Fibroblast of lung (primary cell): ENCODE data around the gene GRIK1. TPM values are rescaled to one million over a fixed set of nuclear protein-coding genes. Genes with fewer than 3 reads are reported as not detected.
A peak's percentile ranks its signal among the peaks of the same experiment; 100 is the strongest.

Source experiments
- DNase-seq, 2 donors: peaks; one replicate each; pipeline versions ENCODE4 v3.0.0 to v3.0.0-alpha.2; 2010; ENCODE audit warnings: low read depth in 2 of 2
- H2AFZ ChIP-seq: 2 replicates; pipeline ENCODE4 v1.5.1; 2012; ENCODE audit warnings: low read length, control low read depth, inconsistent platforms
- H3K27ac ChIP-seq: 2 replicates; pipeline ENCODE4 v1.5.1; 2011; ENCODE audit warnings: low read length, control low read depth; ENCODE audit not compliant: insufficient read depth
- H3K27me3 ChIP-seq: 2 replicates; pipeline ENCODE4 v1.5.1; 2011; ENCODE audit warnings: mild to moderate bottlenecking, low read length; ENCODE audit not compliant: control insufficient read depth, insufficient read depth
- H3K36me3 ChIP-seq: 2 replicates; pipeline ENCODE4 v1.5.1; 2011; ENCODE audit warnings: low read length; ENCODE audit not compliant: control insufficient read depth, insufficient read depth
- H3K4me1 ChIP-seq: 2 replicates; pipeline ENCODE4 v1.5.1; 2011; ENCODE audit warnings: low read length; ENCODE audit not compliant: control insufficient read depth, insufficient read depth; ENCODE audit errors: extremely low read depth
- H3K4me2 ChIP-seq: 2 replicates; pipeline ENCODE4 v1.5.1; 2011; ENCODE audit warnings: low read length, control low read depth; ENCODE audit not compliant: insufficient read depth; ENCODE audit errors: extremely low read depth
- H3K4me3 ChIP-seq, 4 experiments: fragments of 200-600 bp in 1 of 4; sonication (generic) in 1 of 4; replicated peaks in 1 of 4; 2 replicates each; pipeline ENCODE4 v1.5.1; 2011 to 2016; ENCODE audit warnings: low read length in 4 of 4, low read depth in 3 of 4, mild to moderate bottlenecking in 3 of 4, control low read depth in 2 of 4, inconsistent platforms in 1 of 4, mixed read lengths in 1 of 4; ENCODE audit not compliant: insufficient read depth in 1 of 4; ENCODE audit errors: control extremely low read depth in 1 of 4
- H3K79me2 ChIP-seq: 2 replicates; pipeline ENCODE4 v1.5.1; 2012; ENCODE audit warnings: mild to moderate bottlenecking, low read length, inconsistent platforms; ENCODE audit not compliant: control insufficient read depth, insufficient read depth
- H3K9ac ChIP-seq: 2 replicates; pipeline ENCODE4 v1.5.1; 2011; ENCODE audit warnings: mild to moderate bottlenecking, low read length, control low read depth; ENCODE audit not compliant: insufficient read depth
- H3K9me3 ChIP-seq: 2 replicates; pipeline ENCODE4 v1.5.1; 2012; ENCODE audit warnings: low read depth, low read length; ENCODE audit not compliant: control insufficient read depth, insufficient read depth
- H4K20me1 ChIP-seq: 2 replicates; pipeline ENCODE4 v1.5.1; 2011; ENCODE audit warnings: low read length; ENCODE audit not compliant: control insufficient read depth, insufficient read depth; ENCODE audit errors: extremely low read depth
- EZH2 ChIP-seq: IDR thresholded peaks from 2 replicates; pipeline ENCODE4 v1.5.1; 2012; ENCODE audit warnings: low read length, control low read depth, mild to moderate bottlenecking; ENCODE audit errors: missing control alignments
- polyA plus RNA-seq, 2 donors: library from polyadenylated mRNA; depleted of rRNA in 1 of 2; stranded (reverse) in 1 of 2; unstranded in 1 of 2; fragments of >200 nt; gene quantifications; 2 replicates each; pipeline ENCODE4 v1.2.1, GENCODE V29; 2011 to 2012; ENCODE audit warnings: missing spikeins in 1 of 2
- total RNA-seq: library from RNA; depleted of rRNA; stranded (reverse); fragments of >200 nt; gene quantifications from 2 replicates; pipeline ENCODE4 v1.2.1, GENCODE V29; 2014
- TF ChIP-seq, protein P1 (sequence below), 2 donors: IDR thresholded peaks in 1 of 2; conservative IDR thresholded peaks in 1 of 2; 1 replicate in 1 of 2; 2 replicates in 1 of 2; pipeline ENCODE4 v1.5.1; 2011 to 2012; ENCODE audit warnings: low read length in 2 of 2, control low read depth in 1 of 2, inconsistent platforms in 1 of 2, low read depth in 1 of 2, mild to moderate bottlenecking in 1 of 2

The GRIK1 gene
- total and polyA plus RNA-seq, 2 donors (not counting 1 experiment from before 2014, with no cell fraction given): not detected

- Histone ChIP-seq H3K27me3 (no peaks in the 10 kb centered on the region), H4K20me1 (no peaks in the 10 kb centered on the region), H3K4me2 (no peak overlapping the region), H2AFZ (no peak overlapping the region), H3K27ac (no peak overlapping the region), H3K79me2 (no peaks in the 10 kb centered on the region), H3K4me3 (no peak overlapping the region), H3K4me1 (no peaks in the 10 kb centered on the region), H3K9me3 (no peaks in the 10 kb centered on the region), H3K9ac (no peak overlapping the region), H3K36me3 (no peaks in the 10 kb centered on the region)
- no peak for TF ChIP-seq EZH2
- TF ChIP-seq, protein P1, sequence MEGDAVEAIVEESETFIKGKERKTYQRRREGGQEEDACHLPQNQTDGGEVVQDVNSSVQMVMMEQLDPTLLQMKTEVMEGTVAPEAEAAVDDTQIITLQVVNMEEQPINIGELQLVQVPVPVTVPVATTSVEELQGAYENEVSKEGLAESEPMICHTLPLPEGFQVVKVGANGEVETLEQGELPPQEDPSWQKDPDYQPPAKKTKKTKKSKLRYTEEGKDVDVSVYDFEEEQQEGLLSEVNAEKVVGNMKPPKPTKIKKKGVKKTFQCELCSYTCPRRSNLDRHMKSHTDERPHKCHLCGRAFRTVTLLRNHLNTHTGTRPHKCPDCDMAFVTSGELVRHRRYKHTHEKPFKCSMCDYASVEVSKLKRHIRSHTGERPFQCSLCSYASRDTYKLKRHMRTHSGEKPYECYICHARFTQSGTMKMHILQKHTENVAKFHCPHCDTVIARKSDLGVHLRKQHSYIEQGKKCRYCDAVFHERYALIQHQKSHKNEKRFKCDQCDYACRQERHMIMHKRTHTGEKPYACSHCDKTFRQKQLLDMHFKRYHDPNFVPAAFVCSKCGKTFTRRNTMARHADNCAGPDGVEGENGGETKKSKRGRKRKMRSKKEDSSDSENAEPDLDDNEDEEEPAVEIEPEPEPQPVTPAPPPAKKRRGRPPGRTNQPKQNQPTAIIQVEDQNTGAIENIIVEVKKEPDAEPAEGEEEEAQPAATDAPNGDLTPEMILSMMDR (conservative IDR thresholded peaks at IDR 0.05 in 1 of 2, IDR thresholded peaks at IDR 0.05 in 1 of 2; ENCODE audit: low read depth in 1 of 2, low read length in 2 of 2): no peak
- DNase-seq: no peak
These were observed 371.6 kb downstream of the GRIK1 start for GRCh38 chr21:29568020-29568697.

DNA sequence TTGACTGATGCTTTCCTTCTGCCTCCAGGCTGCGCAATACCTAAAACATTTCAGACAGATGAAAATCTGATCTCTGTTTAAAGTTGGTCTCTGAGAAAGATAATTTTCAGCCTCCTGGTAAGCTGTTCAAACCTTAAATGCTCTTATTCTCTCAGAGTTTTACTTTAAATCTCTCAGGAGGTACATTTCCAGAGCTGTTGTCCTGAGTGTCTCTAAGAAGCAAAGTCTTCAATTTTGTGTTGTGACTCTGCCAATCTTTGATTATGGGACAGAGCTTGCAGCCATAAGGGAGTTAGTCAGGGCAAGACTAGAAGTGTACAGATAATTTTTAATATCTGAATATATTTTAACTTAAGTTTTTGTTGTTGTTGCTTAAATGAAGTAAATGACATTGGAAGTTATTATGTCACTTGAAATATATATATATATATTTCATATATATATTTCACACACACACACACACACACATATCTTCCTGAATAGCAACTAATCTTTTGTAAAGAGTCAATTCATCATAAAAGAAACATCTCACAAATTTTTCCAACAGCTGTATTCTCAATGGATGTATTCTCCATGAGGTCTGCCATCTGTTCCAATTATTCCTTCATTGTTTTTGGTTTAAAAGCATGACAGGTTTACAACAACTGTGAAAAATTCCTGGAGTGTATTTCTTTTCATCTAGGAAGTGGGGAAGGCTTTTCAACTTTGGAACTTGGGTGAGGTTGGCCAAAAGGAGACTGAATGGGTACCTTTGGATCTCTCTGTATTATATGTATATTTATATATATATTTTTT lies 381.7 kb downstream of the GRIK1 start:
- no peak for DNase-seq
- Histone ChIP-seq H3K9me3 (no peaks in the 10 kb centered on the region), H2AFZ (no peak overlapping the region), H3K27me3 (no peaks in the 10 kb centered on the region), H3K4me2 (no peak overlapping the region), H3K27ac (no peak overlapping the region), H3K79me2 (no peaks in the 10 kb centered on the region), H3K4me3 (no peak overlapping the region), H3K4me1 (no peaks in the 10 kb centered on the region), H3K9ac (no peak overlapping the region), H4K20me1 (no peaks in the 10 kb centered on the region), H3K36me3 (no peaks in the 10 kb centered on the region)
- no peak for TF ChIP-seq EZH2
- TF ChIP-seq, protein P1 (conservative IDR thresholded peaks at IDR 0.05 in 1 of 2, IDR thresholded peaks at IDR 0.05 in 1 of 2; ENCODE audit: low read depth in 1 of 2, low read length in 2 of 2): no peak

GRCh38 chr21:29557200-29557599 lies 382.6 kb downstream of the GRIK1 start:
- Histone ChIP-seq H3K36me3 (no peaks in the 10 kb centered on the region), H3K4me3 (no peak overlapping the region), H3K79me2 (no peaks in the 10 kb centered on the region), H3K4me1 (no peaks in the 10 kb centered on the region), H3K9ac (no peak overlapping the region), H3K27me3 (no peaks in the 10 kb centered on the region), H3K4me2 (no peak overlapping the region), H3K9me3 (no peaks in the 10 kb centered on the region), H4K20me1 (no peaks in the 10 kb centered on the region), H3K27ac (no peak overlapping the region), H2AFZ (no peak overlapping the region)
- DNase-seq: peak in 1 of 2 donors; percentile 6
- no peak for TF ChIP-seq EZH2
- TF ChIP-seq, protein P1 (conservative IDR thresholded peaks at IDR 0.05 in 1 of 2, IDR thresholded peaks at IDR 0.05 in 1 of 2; ENCODE audit: low read depth in 1 of 2, low read length in 2 of 2): no peak
